ENCODE data around the gene FOCAD.

Gene FOCAD

DNA sequence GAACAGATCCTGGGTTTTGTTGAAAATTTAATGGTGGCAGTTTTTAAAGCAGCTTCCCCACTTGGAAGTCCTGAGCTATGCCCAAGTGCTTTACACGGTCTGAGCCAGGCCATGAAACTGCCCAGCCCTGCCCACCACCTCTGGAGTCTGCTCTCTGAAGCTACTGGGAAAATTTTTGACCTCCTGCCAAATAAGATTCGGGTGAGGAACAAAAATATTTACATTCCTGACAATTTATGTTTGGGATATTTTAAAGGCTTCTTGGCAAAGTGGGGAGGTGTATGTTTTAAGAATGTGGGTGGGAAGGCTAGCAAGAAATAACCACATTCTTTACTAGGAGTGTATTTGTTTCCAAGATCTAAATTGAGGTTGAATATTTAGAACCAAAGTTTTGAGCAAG is 297.4 kb downstream of the FOCAD start:
- DNase-seq (ENCODE audit: low read depth in 1 of 2, low spot score in 1 of 2) = peak in 1 of 2 experiments; percentile 9
- in situ Hi-C loops (cut with HindIII; ENCODE audit: low pct_unique_long_range_greater_than_20kb, low sequenced_read_pairs) = no loop called here
- no peak for TF ChIP-seq JUND (IDR thresholded peaks at IDR 0.05; ENCODE audit: low read depth)

DNA sequence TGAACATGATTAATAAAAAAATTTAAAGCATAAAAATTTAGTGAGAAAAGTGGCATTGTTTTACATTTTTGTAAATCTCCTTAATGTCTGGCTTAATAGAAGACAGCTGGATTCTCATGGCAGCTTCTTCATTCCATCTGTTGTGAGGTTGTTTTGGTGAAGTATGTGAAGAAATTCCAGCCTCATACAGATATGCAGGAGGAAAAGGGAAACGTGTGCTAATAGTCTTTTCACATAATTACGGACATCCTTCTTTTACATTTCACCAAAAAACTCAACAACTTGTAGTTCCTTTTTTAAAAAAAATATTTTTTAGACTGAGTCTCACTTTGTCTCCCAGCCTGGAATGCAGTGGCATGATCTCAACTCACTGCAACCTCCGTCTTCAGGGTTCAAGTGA is 300.4 kb downstream of the FOCAD start:
- in situ Hi-C loops (cut with HindIII; ENCODE audit: low pct_unique_long_range_greater_than_20kb, low sequenced_read_pairs) = no loop called here
- no peak for DNase-seq (ENCODE audit: low read depth in 1 of 2, low spot score in 1 of 2)
- no peak for TF ChIP-seq JUND (IDR thresholded peaks at IDR 0.05; ENCODE audit: low read depth)

DNA sequence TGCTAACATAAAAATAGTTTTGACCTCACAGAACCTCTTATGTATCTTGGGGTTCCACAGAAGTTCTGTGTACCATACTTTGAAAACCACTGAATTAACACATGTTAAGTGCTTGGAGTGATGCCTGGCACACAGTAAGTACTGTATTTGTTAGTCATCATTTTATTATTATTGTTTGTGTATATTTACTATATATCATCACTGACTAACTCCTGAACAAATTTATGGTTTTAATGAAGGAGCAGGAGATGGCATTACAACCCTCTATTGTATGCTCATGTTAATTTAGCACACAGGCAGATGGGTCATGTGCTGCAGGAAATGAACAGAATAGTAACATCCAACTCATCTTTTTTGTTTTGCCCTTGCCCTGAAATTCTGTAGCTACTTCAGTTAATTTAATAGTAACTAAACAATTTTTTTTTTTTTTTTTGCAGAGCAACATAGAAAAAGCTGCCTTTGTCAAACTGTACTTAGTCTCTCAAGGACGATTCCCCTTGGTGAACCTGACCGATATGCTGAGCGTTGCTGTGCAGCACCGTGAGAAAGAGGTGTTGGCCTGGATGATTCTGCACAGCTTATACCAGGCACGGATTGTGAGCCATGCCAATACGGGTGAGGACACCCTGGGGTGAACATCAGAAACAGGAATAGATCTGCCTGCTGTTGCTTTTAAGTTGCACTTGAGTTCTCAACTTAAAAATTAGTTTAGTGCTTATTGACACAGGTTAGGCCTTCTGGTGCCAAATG is 302.0 kb downstream of the FOCAD start:
- DNase-seq (ENCODE audit: low read depth in 1 of 2, low spot score in 1 of 2) = no peak
- no peak for TF ChIP-seq JUND (IDR thresholded peaks at IDR 0.05; ENCODE audit: low read depth)
- in situ Hi-C loops (cut with HindIII; ENCODE audit: low pct_unique_long_range_greater_than_20kb, low sequenced_read_pairs) = no loop called here

DNA sequence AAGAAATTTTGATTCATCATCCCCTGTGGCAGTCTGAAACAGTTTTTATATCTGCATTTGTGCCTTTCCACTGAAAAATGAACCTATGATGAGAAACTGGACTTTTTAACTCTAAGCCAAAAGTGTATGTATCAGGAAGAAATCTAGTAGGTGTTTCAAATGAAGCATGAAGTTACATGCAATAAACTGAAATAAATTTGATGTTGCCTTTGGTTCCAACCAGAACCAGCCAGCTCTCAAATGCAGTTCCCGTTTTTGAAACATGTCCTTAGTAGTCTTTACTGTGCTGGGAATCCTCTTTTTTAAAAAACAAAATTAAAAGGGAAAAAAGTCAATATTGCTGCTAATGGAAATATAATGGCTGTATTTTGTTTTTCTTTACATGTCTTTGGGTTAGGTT is 303.5 kb downstream of the FOCAD start:
- in situ Hi-C loops (cut with HindIII; ENCODE audit: low pct_unique_long_range_greater_than_20kb, low sequenced_read_pairs) = no loop called here
- DNase-seq (ENCODE audit: low read depth in 1 of 2, low spot score in 1 of 2) = no peak
- no peak for TF ChIP-seq JUND (IDR thresholded peaks at IDR 0.05; ENCODE audit: low read depth)

DNA sequence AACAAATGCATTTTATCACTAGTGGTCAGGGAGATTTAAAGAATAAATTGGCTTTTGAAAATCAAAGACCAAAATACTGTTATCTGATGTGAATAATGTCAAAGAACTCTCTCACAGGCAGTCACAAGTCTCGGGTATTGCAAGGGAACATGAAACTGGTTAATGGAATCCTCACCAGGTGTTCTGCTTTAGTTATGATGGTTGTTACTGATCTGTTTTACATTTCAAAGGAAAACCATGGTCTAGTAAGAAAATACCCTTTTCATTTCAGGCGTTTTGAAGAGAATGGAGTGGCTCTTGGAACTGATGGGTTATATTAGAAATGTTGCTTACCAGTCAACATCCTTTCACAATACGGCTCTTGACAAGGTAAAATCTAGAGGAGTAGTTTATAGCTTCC is 304.0 kb downstream of the FOCAD start:
- in situ Hi-C loops (cut with HindIII; ENCODE audit: low pct_unique_long_range_greater_than_20kb, low sequenced_read_pairs) = no loop called here
- TF ChIP-seq JUND (IDR thresholded peaks at IDR 0.05; ENCODE audit: low read depth) = no peak
- DNase-seq (ENCODE audit: low read depth in 1 of 2, low spot score in 1 of 2) = no peak

DNA sequence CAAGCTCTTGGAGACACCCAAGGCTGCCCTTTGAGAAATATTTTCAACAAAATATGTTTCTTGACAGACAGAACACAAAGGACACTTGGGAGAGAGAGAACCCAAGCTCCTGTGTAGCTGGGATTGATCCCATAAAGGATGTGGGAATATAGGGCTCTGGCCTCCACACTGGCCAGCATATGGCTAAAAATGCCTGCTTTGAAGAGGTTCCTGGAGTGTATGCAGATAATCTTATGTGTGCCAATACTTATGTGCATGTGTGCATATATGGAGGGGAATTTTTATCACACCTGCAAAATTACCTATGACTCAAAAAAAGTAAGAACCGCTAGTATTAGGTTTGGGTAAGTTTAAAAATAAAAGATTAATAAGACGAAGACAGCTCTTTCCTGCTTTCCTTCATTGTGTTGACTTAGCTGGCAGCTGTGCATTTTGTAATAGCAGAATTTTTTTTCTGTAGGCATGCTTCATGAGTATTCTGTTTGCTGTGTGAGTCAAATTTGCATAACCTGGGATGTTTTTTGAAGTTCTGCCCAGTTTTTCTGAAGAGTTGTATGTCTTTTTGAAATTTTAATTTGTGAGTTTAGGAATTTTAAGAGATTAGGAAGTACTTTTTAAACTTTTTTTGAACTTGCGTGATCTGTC is 304.7 kb downstream of the FOCAD start:
- no peak for DNase-seq (ENCODE audit: low read depth in 1 of 2, low spot score in 1 of 2)
- TF ChIP-seq JUND (IDR thresholded peaks at IDR 0.05; ENCODE audit: low read depth) = no peak
- in situ Hi-C loops (cut with HindIII; ENCODE audit: low pct_unique_long_range_greater_than_20kb, low sequenced_read_pairs) = no loop called here

DNA sequence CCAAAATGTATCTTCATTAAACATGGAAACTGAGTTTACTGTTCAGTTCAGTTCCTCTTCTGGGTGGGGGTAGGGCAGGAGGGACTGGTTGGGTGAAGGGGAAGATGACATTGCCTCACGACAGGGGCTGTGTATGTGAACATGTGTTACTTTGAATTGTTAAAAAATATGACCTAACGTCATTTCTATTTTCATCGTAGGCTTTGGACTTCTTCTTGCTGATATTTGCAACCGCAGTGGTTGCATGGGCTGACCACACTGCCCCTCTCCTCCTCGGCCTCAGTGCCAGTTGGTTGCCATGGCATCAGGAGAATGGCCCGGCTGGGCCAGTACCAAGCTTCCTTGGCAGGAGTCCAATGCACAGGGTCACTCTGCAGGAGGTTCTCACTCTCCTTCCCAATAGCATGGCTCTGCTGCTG is 305.9 kb downstream of the FOCAD start:
- no peak for DNase-seq (ENCODE audit: low read depth in 1 of 2, low spot score in 1 of 2)
- TF ChIP-seq JUND (IDR thresholded peaks at IDR 0.05; ENCODE audit: low read depth) = no peak
- in situ Hi-C loops (cut with HindIII; ENCODE audit: low pct_unique_long_range_greater_than_20kb, low sequenced_read_pairs) = no loop called here

DNA sequence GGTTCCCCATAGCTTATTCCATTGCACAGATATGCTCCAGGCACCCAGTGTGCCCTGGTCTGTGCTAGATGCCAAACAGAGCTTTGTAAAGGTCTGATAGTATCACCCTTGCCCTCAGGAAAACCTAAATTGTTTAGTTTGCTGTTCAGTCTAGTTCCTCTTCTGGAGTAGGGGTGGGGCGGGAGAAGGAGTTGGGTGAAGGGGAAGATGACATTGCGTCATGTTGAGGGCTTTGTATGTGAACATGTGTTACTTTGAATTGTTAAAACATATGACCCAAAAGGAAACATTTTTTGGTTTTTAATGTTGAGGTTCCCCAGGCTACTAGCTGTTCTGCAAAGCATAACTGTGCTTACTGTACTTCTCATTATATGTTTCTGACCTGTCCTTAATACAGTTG is 306.8 kb downstream of the FOCAD start:
- no peak for TF ChIP-seq JUND (IDR thresholded peaks at IDR 0.05; ENCODE audit: low read depth)

DNA sequence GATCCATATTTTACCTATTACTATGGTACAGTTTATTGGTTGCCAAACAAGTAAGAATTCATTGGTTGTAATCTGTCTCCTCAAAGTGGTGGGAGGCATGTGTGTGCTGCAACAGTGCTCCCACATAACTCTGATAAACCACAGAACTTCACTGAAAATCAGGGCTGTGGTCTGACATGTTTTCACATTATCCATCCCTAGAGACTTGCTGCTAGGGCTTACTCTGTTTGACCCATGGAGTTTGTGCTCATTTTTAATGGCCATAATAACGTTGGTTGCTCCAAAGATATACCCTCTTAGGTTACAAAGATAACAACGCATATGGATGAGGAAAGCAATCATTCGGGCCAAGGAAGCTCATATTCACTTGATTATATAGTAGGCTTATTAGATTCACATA is 310.4 kb downstream of the FOCAD start:
- TF ChIP-seq JUND (IDR thresholded peaks at IDR 0.05; ENCODE audit: low read depth) = no peak
- DNase-seq (ENCODE audit: low read depth in 1 of 2, low spot score in 1 of 2) = no peak
- in situ Hi-C loops (cut with HindIII; ENCODE audit: low pct_unique_long_range_greater_than_20kb, low sequenced_read_pairs) = no loop called here

More for the DNA sequence above, 306.8 kb downstream of the FOCAD start:
- DNase-seq (ENCODE audit: low read depth in 1 of 2, low spot score in 1 of 2) = no peak
- in situ Hi-C loops (cut with HindIII; ENCODE audit: low pct_unique_long_range_greater_than_20kb, low sequenced_read_pairs) = no loop called here

DNA sequence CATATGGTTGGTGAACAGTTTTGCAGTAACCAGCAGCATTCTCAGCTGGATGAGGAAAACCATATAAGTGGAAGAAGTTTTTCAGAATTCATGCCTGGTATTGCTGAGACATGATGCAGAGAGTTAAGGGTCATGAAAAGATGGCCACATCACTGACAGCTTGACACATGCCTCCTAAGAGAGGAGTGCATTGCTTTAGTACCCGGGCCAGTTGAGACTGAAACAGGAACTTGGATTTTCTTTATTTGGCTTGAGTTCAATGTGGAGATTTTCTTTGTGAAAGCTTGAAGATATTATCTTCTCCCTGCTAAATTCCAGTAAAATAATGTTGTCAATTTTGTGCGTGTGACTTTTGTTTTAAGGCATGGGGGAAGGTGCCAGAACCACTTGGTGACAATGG is 311.6 kb downstream of the FOCAD start:
- DNase-seq (ENCODE audit: low read depth in 1 of 2, low spot score in 1 of 2) = no peak
- in situ Hi-C loops (cut with HindIII; ENCODE audit: low pct_unique_long_range_greater_than_20kb, low sequenced_read_pairs) = no loop called here
- TF ChIP-seq JUND (IDR thresholded peaks at IDR 0.05; ENCODE audit: low read depth) = no peak

DNA sequence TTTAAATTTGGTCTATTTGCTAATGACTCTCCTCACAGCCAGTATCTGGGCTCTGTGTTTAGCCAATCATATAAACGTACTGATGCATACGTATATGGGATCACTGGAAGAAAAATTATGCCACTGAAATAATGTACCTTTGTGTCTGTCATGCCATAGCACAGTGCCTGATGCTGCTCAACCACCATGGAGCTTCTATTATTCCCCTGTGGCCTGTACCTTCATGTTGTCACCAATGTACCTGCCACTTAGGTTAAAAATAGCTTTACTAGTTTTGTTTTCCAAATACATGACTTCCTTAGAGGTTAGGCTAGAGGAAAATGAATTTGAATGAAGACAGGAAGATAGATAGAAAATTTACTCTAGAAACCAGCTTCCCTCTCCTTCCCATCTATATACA is 312.8 kb downstream of the FOCAD start:
- no peak for TF ChIP-seq JUND (IDR thresholded peaks at IDR 0.05; ENCODE audit: low read depth)
- DNase-seq (ENCODE audit: low read depth in 1 of 2, low spot score in 1 of 2) = no peak
- in situ Hi-C loops (cut with HindIII; ENCODE audit: low pct_unique_long_range_greater_than_20kb, low sequenced_read_pairs) = no loop called here

DNA sequence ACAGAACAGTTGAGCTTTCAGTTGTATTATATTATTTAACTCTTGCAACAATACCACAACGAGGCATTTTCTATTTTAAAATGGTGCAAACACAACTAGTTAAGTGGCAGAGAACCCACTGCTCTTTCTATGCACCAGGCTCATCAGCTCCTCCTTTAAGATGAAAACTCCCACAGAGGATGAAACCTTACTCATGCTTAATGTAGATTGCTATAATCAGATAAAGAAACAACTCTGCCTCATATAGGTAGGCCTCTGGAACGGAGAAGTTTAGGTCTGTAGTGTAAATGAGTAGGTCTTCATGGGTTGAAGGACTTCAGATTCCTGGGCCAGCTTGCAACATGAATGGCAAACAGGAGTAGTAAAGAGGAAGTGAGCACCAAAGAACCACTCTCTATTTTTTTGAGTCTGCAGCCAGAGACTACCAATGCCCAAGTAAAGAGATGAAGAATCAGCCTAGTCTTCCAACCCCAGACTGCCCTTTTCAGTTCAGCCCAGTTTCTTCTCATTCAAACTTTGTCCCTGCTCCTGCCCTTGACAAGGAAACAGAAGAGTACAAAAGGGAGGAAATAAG is 313.5 kb downstream of the FOCAD start:
- no peak for DNase-seq (ENCODE audit: low read depth in 1 of 2, low spot score in 1 of 2)
- no peak for TF ChIP-seq JUND (IDR thresholded peaks at IDR 0.05; ENCODE audit: low read depth)
- in situ Hi-C loops (cut with HindIII; ENCODE audit: low pct_unique_long_range_greater_than_20kb, low sequenced_read_pairs) = no loop called here

DNA sequence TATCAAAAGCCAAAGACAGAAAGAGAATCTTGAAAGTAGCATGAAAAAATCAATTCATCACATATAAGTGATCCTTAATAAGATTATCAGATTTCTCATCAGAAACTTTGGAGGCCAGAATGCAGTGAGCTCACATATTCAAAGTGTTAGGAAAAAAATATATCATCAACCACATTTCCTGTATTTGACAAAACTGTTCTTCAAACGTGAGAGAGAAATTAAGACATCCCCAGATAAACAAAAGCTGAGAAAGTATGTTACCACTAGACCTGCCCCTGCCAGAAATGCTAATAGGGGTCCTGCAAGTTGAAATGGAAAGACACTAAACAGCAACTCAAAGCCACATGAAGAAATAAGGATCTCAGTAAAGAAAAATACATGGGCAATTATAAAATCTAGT is 317.5 kb downstream of the FOCAD start:
- TF ChIP-seq JUND (IDR thresholded peaks at IDR 0.05; ENCODE audit: low read depth) = no peak
- in situ Hi-C loops (cut with HindIII; ENCODE audit: low pct_unique_long_range_greater_than_20kb, low sequenced_read_pairs) = no loop called here
- DNase-seq (ENCODE audit: low read depth in 1 of 2, low spot score in 1 of 2) = no peak
